SU-DHL-6 (cell line): ENCODE data around the gene ST6GAL1.

Experiments
- H2AFZ ChIP-seq: fragments of 200-600 bp; sonication (generic); 2 replicates; pipeline ENCODE4 v1.6.1; 2014; ENCODE audit warnings: low read depth, mild to moderate bottlenecking, moderate library complexity, mixed read lengths, antibody characterized with exemption, low read length; ENCODE audit not compliant: severe bottlenecking
- H3F3A ChIP-seq: fragments of 200-600 bp; shearing (Covaris generic); 2 replicates; pipeline ENCODE4 v1.6.0; 2016; ENCODE audit warnings: antibody characterized with exemption, mild to moderate bottlenecking; ENCODE audit not compliant: insufficient read depth
- H3K27ac ChIP-seq: fragments of 200-600 bp; sonication (generic); 2 replicates; pipeline ENCODE4 v1.5.1; 2016; ENCODE audit warnings: low read depth, mild to moderate bottlenecking, low read length, moderate library complexity, mixed read lengths
- H3K27me3 ChIP-seq: fragments of 200-600 bp; sonication (generic), shearing (Covaris generic); 2 replicates; pipeline ENCODE4 v1.6.0; 2014; ENCODE audit warnings: mild to moderate bottlenecking, low read length
- H3K36me3 ChIP-seq: fragments of 200-600 bp; sonication (generic); 2 replicates; pipeline ENCODE4 v1.6.1; 2014; ENCODE audit warnings: mild to moderate bottlenecking, low read length, mixed read lengths
- H3K4me2 ChIP-seq: fragments of 300-600, 200-600 bp; shearing (Covaris generic), sonication (generic); 2 replicates; pipeline ENCODE4 v1.6.0; 2014; ENCODE audit warnings: low read length, low read depth, mild to moderate bottlenecking; ENCODE audit not compliant: poor library complexity, severe bottlenecking
- H3K4me3 ChIP-seq: fragments of 200-600 bp; sonication (generic); 2 replicates; pipeline ENCODE4 v1.5.1; 2014; ENCODE audit warnings: antibody characterized with exemption, low read length, mild to moderate bottlenecking, mixed read lengths; ENCODE audit not compliant: insufficient read depth, poor library complexity, severe bottlenecking
- H3K79me2 ChIP-seq: fragments of 200-600 bp; sonication (generic); 2 replicates; pipeline ENCODE4 v1.6.1; 2014; ENCODE audit warnings: mild to moderate bottlenecking, low read length, moderate library complexity; ENCODE audit not compliant: insufficient read depth
- H3K9ac ChIP-seq: fragments of 200-600 bp; sonication (generic); 2 replicates; pipeline ENCODE4 v1.7.0; 2014; ENCODE audit warnings: mild to moderate bottlenecking, low read length
- H3K9me2 ChIP-seq: fragments of 200-600 bp; sonication (generic); replicated peaks from 2 replicates; pipeline ENCODE4 v1.6.1; 2014; ENCODE audit warnings: low read length; ENCODE audit not compliant: insufficient read depth
- H3K9me3 ChIP-seq: fragments of 200-600 bp; sonication (generic); 2 replicates; pipeline ENCODE4 v1.6.1; 2014; ENCODE audit warnings: low read length, mixed read lengths; ENCODE audit not compliant: insufficient read depth
- H4K20me1 ChIP-seq: fragments of 200-600 bp; sonication (generic); 2 replicates; pipeline ENCODE4 v1.6.1; 2014; ENCODE audit warnings: low read depth, mild to moderate bottlenecking, antibody characterized with exemption, low read length, moderate library complexity, mixed read lengths
- EZH2phosphoT487 ChIP-seq: fragments of 200-600 bp; sonication (generic), shearing (Covaris generic); conservative IDR thresholded peaks from 2 replicates; pipeline ENCODE4 v1.6.1; 2018; ENCODE audit warnings: mild to moderate bottlenecking, antibody characterized with exemption, low read length, moderate library complexity, mixed read lengths
- TF ChIP-seq, protein P1 (sequence below): fragments of 200-600 bp; sonication (generic); IDR thresholded peaks from one replicate; pipeline ENCODE4 v1.5.1; 2017; ENCODE audit warnings: antibody characterized with exemption, mild to moderate bottlenecking, low read length, moderate library complexity; ENCODE audit not compliant: insufficient read depth, poor library complexity, severe bottlenecking

ST6GAL1 gene

GRCh38 chr3:186989429-186989828 lies 59.1 kb downstream of the ST6GAL1 start:
- Histone ChIP-seq H3K79me2 (peaks cover 32% of the 10 kb centered on the region), H3K9me2 (no peaks in the 10 kb centered on the region), H3K27me3 (no peaks in the 10 kb centered on the region), H3K4me3 (no peak overlapping the region), H3K9me3 (no peaks in the 10 kb centered on the region), H2AFZ (no peak overlapping the region), H3K4me2 (peak overlapping the region; percentile 27), H3F3A (peaks cover 60% of the 10 kb centered on the region), H3K36me3 (no peaks in the 10 kb centered on the region), H4K20me1 (no peaks in the 10 kb centered on the region), H3K9ac (peak overlapping the region; percentile 1; the same call in 1 of the 2 replicates), H3K27ac (peak overlapping the region; percentile 94)
- no peak for TF ChIP-seq EZH2phosphoT487
- TF ChIP-seq, protein P1, sequence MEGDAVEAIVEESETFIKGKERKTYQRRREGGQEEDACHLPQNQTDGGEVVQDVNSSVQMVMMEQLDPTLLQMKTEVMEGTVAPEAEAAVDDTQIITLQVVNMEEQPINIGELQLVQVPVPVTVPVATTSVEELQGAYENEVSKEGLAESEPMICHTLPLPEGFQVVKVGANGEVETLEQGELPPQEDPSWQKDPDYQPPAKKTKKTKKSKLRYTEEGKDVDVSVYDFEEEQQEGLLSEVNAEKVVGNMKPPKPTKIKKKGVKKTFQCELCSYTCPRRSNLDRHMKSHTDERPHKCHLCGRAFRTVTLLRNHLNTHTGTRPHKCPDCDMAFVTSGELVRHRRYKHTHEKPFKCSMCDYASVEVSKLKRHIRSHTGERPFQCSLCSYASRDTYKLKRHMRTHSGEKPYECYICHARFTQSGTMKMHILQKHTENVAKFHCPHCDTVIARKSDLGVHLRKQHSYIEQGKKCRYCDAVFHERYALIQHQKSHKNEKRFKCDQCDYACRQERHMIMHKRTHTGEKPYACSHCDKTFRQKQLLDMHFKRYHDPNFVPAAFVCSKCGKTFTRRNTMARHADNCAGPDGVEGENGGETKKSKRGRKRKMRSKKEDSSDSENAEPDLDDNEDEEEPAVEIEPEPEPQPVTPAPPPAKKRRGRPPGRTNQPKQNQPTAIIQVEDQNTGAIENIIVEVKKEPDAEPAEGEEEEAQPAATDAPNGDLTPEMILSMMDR, result no peak

GRCh38 chr3:186990277-186990676 lies 60.0 kb downstream of the ST6GAL1 start:
- Histone ChIP-seq H3K4me2 (no peak overlapping the region), H3K9ac (no peak overlapping the region), H3K9me2 (no peaks in the 10 kb centered on the region), H3K9me3 (no peaks in the 10 kb centered on the region), H2AFZ (no peak overlapping the region), H4K20me1 (no peaks in the 10 kb centered on the region), H3K27me3 (no peaks in the 10 kb centered on the region), H3F3A (peaks cover 64% of the 10 kb centered on the region), H3K36me3 (no peaks in the 10 kb centered on the region), H3K27ac (peak overlapping the region; percentile 94; the same call in 1 of the 2 replicates), H3K79me2 (peaks cover 32% of the 10 kb centered on the region), H3K4me3 (no peak overlapping the region)
- TF ChIP-seq EZH2phosphoT487, result no peak
- TF ChIP-seq, protein P1, result no peak

DNA sequence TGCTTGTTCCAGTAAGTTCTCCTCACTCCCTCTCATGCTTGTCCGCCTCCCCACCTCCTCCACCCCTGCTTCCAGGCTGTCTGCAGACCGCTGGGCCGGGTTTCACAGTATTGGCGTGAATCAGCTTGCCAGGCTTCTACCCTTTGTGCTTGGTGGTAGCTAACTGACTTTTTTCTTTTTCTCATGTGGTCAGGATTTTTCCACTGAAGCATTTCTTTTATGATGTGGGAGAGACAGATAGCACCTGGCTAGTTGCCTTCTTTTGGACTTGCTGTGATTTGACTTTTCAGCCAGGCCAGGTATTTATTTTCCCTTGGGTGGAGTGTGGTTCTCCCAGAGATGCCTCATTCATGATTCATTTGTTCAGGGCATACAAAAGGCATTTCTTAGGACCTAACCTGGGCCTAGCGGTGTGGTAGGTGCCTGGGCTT lies 60.6 kb downstream of the ST6GAL1 start:
- Histone ChIP-seq H3K79me2 (peaks cover 32% of the 10 kb centered on the region), H3K9me2 (no peaks in the 10 kb centered on the region), H2AFZ (no peak overlapping the region), H3K36me3 (no peaks in the 10 kb centered on the region), H3K4me2 (peak overlapping the region; percentile 3), H3K4me3 (no peak overlapping the region), H3K27me3 (no peaks in the 10 kb centered on the region), H4K20me1 (no peaks in the 10 kb centered on the region), H3F3A (peaks cover 64% of the 10 kb centered on the region), H3K9me3 (no peaks in the 10 kb centered on the region), H3K27ac (peak overlapping the region; percentile 94), H3K9ac (peak overlapping the region; percentile 17; the same call in 1 of the 2 replicates)
- TF ChIP-seq, protein P1, result no peak
- TF ChIP-seq EZH2phosphoT487, result no peak
